HEK293T (cell line): ENCODE measurements around the gene CCND1.

Source experiments
- BHLHE40 ChIP-seq: fragments of 450-650 bp; IDR thresholded peaks from 2 replicates; pipeline ENCODE4 v1.6.1; 2016; ENCODE audit warnings: mild to moderate bottlenecking, moderate library complexity, borderline replicate concordance
- FOXM1 ChIP-seq: fragments of 450-650 bp; IDR thresholded peaks from 2 replicates; pipeline ENCODE4 v1.6.1; 2017; ENCODE audit warnings: mild to moderate bottlenecking, borderline replicate concordance
- HDGF ChIP-seq: fragments of 450-650 bp; IDR thresholded peaks from 2 replicates; pipeline ENCODE4 v1.6.1; 2017; ENCODE audit warnings: antibody characterized with exemption, borderline replicate concordance
- L3MBTL2 ChIP-seq: fragments of 450-650 bp; conservative IDR thresholded peaks from 2 replicates; pipeline ENCODE4 v1.6.1; 2016; ENCODE audit warnings: mild to moderate bottlenecking
- SUZ12 ChIP-seq: fragments of 450-650 bp; IDR thresholded peaks from 2 replicates; pipeline ENCODE4 v1.6.1; 2016; ENCODE audit warnings: mild to moderate bottlenecking
- TARDBP ChIP-seq: fragments of 450-650 bp; IDR thresholded peaks from 2 replicates; pipeline ENCODE4 v1.6.1; 2016
- ZNF384 ChIP-seq: fragments of 450-650 bp; IDR thresholded peaks from 2 replicates; pipeline ENCODE4 v1.6.1; 2016

GRCh38 chr11:69667619-69668604 is 27.0 kb downstream of the CCND1 start:
- TF ChIP-seq SUZ12 (no peak), FOXM1 (no peak), ZNF384 (no peak), L3MBTL2 (no peak), TARDBP (no peak), HDGF (no peak), BHLHE40 (no peak)
